BJ (cell line): Measurements from ENCODE around the gene ARID3A. TPM values are rescaled to one million over a fixed set of nuclear protein-coding genes. Genes with fewer than 3 reads are reported as not detected.

ENCODE experiments used
- CTCF ChIA-PET: fragments of 350-600 bp; formaldehyde crosslinking; extraction: SDS; loops from one replicate; lab custom pipeline; 2021; ENCODE audit warnings: antibody characterized with exemption, inconsistent platforms; lab: Yijun Ruan, JAX
- POLR2A ChIA-PET: fragments of 300-600 bp; sonication (Branson Sonifier 250); formaldehyde crosslinking; extraction: SDS; loops from one replicate; lab custom pipeline; 2021; ENCODE audit warnings: antibody characterized with exemption; lab: Charles Lee
- DNase-seq: peaks from one replicate; pipeline ENCODE4 v3.0.0-alpha.2; 2011; ENCODE audit warnings: low read depth
- H3K27me3 ChIP-seq: 2 replicates; pipeline ENCODE4 v1.6.0; 2011; ENCODE audit warnings: low read length; ENCODE audit not compliant: control insufficient read depth, insufficient read depth
- H3K36me3 ChIP-seq: 2 replicates; pipeline ENCODE4 v1.5.1; 2011; ENCODE audit warnings: low read length; ENCODE audit not compliant: control insufficient read depth, insufficient read depth
- H3K4me3 ChIP-seq: 2 replicates; pipeline ENCODE4 v1.5.1; 2011; ENCODE audit warnings: low read depth, mild to moderate bottlenecking, control low read depth, low read length
- polyA plus RNA-seq: library from polyadenylated mRNA; depleted of rRNA; stranded (reverse); fragments of >200 nt; gene quantifications from 2 replicates; pipeline ENCODE4 v1.2.3, GENCODE V29; 2011
- TF ChIP-seq, protein P1 (sequence below): IDR thresholded peaks from 2 replicates; pipeline ENCODE4 v1.5.1; 2011; ENCODE audit warnings: low read depth, mild to moderate bottlenecking, control low read depth, inconsistent platforms, low read length, moderate library complexity; ENCODE audit not compliant: insufficient read depth

ARID3A gene
- polyA plus RNA-seq, 1 experiment: 17.4 TPM

DNA sequence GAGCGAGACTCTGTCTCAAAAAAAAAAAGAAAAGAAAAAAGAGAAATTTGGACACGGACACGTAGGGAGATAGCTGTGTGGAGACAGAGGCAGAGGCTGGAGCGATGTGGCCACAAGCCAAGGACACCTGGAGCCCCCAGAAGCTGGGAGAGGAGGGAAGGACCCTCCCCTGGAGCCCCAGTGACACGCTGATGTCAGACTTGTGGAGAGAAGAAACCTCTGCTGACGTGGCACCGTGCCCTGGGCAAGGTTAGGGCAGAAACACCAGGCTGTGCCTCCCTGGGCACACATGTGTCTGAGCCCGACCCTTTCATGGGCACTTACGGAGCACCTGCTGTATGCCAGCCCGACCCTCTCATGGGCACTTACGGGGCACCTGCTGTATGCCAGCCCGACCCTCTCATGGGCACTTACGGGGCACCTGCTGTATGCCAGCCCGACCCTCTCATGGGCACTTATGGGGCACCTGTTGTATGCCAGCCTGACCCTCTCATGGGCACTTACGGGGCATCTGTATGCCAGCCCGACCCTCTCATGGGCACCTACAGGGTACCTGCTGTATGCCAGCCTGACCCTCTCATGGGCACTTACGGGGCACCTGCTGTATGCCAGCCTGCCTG, 17.8 kb downstream of the ARID3A start:
- Histone ChIP-seq H3K27me3 (no peaks in the 10 kb centered on the region), H3K4me3 (no peak overlapping the region), H3K36me3 (peaks cover 40% of the 10 kb centered on the region)
- CTCF ChIA-PET: no interaction called here
- TF ChIP-seq, protein P1, sequence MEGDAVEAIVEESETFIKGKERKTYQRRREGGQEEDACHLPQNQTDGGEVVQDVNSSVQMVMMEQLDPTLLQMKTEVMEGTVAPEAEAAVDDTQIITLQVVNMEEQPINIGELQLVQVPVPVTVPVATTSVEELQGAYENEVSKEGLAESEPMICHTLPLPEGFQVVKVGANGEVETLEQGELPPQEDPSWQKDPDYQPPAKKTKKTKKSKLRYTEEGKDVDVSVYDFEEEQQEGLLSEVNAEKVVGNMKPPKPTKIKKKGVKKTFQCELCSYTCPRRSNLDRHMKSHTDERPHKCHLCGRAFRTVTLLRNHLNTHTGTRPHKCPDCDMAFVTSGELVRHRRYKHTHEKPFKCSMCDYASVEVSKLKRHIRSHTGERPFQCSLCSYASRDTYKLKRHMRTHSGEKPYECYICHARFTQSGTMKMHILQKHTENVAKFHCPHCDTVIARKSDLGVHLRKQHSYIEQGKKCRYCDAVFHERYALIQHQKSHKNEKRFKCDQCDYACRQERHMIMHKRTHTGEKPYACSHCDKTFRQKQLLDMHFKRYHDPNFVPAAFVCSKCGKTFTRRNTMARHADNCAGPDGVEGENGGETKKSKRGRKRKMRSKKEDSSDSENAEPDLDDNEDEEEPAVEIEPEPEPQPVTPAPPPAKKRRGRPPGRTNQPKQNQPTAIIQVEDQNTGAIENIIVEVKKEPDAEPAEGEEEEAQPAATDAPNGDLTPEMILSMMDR: no peak
- POLR2A ChIA-PET: interaction anchor here (0.6 kb wide), 1 partner anchor 13 kb away, joined by 4 read pairs; no protein-coding TSS in a partner anchor
- DNase-seq: no peak

DNA sequence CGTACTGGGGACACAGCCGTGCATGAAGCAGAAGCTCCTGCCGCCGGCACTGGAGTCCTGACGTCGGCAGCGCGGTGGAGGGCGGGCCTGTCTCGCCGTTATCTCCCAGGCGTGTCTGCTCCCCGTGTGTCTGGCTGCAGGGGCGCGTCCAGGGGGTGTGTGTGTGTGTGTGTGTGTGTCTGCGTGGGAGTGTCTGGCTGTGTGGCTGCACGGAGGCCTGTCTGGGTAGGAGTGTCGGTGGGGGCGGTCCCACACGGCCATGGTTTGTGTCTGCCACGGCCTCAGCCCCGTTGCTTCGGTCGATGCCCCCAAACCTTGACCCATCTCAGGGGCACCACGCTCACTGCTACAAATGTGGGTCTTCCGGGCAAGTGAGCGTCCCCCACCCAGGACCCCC, 18.3 kb downstream of the ARID3A start:
- CTCF ChIA-PET: no interaction called here
- TF ChIP-seq, protein P1: no peak
- Histone ChIP-seq H3K4me3 (no peak overlapping the region), H3K36me3 (peaks cover 40% of the 10 kb centered on the region), H3K27me3 (no peaks in the 10 kb centered on the region)
- no peak for DNase-seq
- POLR2A ChIA-PET: no interaction called here

DNA sequence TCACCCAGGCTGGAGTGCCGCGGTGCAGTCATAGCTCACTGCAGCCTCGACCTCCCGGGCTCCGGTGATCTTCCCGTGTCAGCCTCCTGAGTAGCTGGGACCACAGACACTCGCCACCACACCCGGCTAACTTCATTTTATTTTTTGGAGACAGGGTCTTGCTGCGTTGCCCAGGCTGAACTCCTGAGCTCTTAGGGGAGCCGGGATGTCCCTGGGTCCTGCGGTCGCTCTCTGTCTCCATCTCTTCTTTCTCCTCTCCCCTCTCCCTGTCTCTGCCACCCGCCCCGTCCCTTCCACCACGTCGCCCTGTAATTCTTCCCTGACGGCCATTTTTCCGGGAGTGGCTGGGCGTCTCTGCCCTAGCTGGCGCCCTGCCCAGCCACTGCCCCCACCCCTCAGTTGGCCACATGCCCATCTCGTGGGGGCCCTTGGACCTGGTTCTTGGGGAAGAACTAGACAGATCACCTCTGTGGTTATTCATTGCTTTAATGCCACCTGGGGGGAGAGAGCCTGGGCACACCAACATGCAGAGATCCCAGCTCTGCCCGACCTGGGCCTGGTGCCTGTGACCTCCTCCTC, 18.9 kb downstream of the ARID3A start:
- TF ChIP-seq, protein P1: no peak
- no peaks in the 10 kb centered on the region for H3K27me3 ChIP-seq
- H3K36me3 ChIP-seq: peaks cover 35% of the 10 kb centered on the region
- ChIA-PET CTCF (interaction anchor here (1.3 kb wide), 1 partner anchor 8 kb away, joined by 3 read pairs; no protein-coding TSS in a partner anchor), POLR2A (no interaction called here)
- H3K4me3 ChIP-seq: no peak overlapping the region
- no peak for DNase-seq

DNA sequence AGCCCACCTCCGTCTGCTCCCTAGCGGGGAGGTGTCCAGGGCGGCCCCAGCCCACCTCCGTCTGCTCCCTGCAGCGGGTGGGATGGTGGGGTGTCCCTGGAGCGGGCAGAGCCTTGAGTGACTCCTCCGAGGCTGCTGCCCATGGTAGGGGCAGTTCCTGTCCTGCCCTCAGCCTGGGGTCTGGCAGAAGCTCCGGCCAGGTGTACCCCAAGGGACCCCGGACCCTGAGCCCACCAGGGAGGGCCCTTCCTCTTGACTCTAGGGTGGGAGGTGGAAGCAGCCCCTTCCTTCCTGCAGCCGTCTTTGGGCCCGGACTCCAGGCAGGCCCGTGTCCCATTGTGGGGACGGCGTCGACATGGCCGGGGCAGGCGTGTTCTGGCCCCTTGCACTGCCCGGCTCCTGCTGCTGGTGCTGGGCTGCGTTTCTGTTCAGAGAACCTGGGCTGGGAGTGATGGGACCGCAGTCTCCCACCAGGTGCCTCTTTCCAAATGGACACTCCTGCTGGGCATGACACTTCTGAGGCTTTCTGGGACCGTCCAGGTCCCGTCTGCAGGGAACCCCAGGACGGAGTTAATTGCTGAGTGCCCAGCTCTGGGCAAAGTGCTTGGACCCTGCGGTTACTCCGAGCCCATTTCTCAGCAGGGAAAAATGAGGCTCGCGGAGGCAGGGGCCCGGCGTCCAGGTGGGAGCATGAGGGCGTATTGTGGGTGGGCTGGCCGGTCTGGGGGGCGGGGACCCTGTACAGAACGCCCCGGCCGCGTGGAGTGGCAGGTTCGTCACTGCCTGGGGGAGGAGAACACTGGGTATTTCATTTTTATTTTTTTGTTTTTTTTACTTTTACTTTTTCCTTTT, 19.8 kb downstream of the ARID3A start:
- Histone ChIP-seq H3K36me3 (peaks cover 35% of the 10 kb centered on the region), H3K27me3 (no peaks in the 10 kb centered on the region), H3K4me3 (no peak overlapping the region)
- TF ChIP-seq, protein P1: no peak
- DNase-seq: no peak
- CTCF ChIA-PET: interaction anchor here (1.3 kb wide), 1 partner anchor 9 kb away, joined by 3 read pairs; no protein-coding TSS in a partner anchor
- POLR2A ChIA-PET: no interaction called here
